A673 (cell line): Measurements from ENCODE around the gene MEN1. TPM values are rescaled to one million over a fixed set of nuclear protein-coding genes. Genes with fewer than 3 reads are reported as not detected.

Experiments
- BruUV-seq: library from RNA; stranded (reverse); fragments of 400-500 nt; replicated peaks from 2 replicates; lab custom pipeline; 2021; lab: Mats Ljungman, UMichigan
- CTCF ChIA-PET: fragments of 300-600 bp; sonication (Branson Sonifier 250); formaldehyde crosslinking; loops from one replicate; lab custom pipeline; 2022; ENCODE audit warnings: antibody characterized with exemption; lab: Charles Lee
- POLR2A ChIA-PET: fragments of 300-600 bp; sonication (Branson Sonifier 250); formaldehyde crosslinking; loops from one replicate; lab custom pipeline; 2022; ENCODE audit warnings: antibody characterized with exemption; ENCODE audit not compliant: low non-redundant PET; lab: Charles Lee
- DNase-seq: peaks from one replicate; pipeline ENCODE4 v3.0.0-alpha.2; 2015; ENCODE audit warnings: low spot score
- H3K27ac ChIP-seq: fragments of 200-600 bp; sonication (generic); 2 replicates; pipeline ENCODE4 v1.5.1; 2016; ENCODE audit warnings: mixed run types, low read depth, mild to moderate bottlenecking, mixed read lengths, antibody characterized with exemption, low read length; ENCODE audit not compliant: poor library complexity, severe bottlenecking
- H3K27me3 ChIP-seq: fragments of 200-600 bp; sonication (generic); replicated peaks from 2 replicates; pipeline ENCODE4 v1.6.1; 2017; ENCODE audit warnings: mixed run types, low read depth, mild to moderate bottlenecking, mixed read lengths, antibody characterized with exemption, low read length; ENCODE audit not compliant: insufficient read depth, poor library complexity
- H3K36me3 ChIP-seq: fragments of 200-600 bp; sonication (generic); 2 replicates; pipeline ENCODE4 v1.6.1; 2016; ENCODE audit warnings: mixed run types, mild to moderate bottlenecking, mixed read lengths, antibody characterized with exemption, low read length; ENCODE audit not compliant: insufficient read depth, poor library complexity, severe bottlenecking
- H3K4me1 ChIP-seq: fragments of 200-600 bp; sonication (generic); 2 replicates; pipeline ENCODE4 v1.6.1; 2017; ENCODE audit warnings: mixed run types, mild to moderate bottlenecking, mixed read lengths, antibody characterized with exemption, low read length; ENCODE audit not compliant: insufficient read depth, poor library complexity, severe bottlenecking
- H3K4me3 ChIP-seq: fragments of 200-600 bp; sonication (generic); 2 replicates; pipeline ENCODE4 v1.5.1; 2016; ENCODE audit warnings: low read depth, mixed run types, mild to moderate bottlenecking, mixed read lengths, low read length; ENCODE audit not compliant: poor library complexity, severe bottlenecking
- H3K9me3 ChIP-seq: fragments of 200-600 bp; sonication (generic); 2 replicates; pipeline ENCODE4 v1.6.1; 2016; ENCODE audit warnings: mixed run types, low read depth, mild to moderate bottlenecking, mixed read lengths, antibody characterized with exemption, low read length; ENCODE audit not compliant: poor library complexity, severe bottlenecking
- CTCF ChIP-seq: fragments of 300-800, 200-600 bp; sonication (generic); conservative IDR thresholded peaks from 2 replicates; pipeline ENCODE4 v1.5.1; 2017; ENCODE audit warnings: low read depth, mild to moderate bottlenecking, antibody characterized with exemption, low read length, moderate library complexity, mixed read lengths
- EZH2 ChIP-seq: fragments of 200-600 bp; sonication (generic); IDR thresholded peaks from 2 replicates; pipeline ENCODE4 v1.6.1; 2017; ENCODE audit warnings: borderline replicate concordance, low read depth, mild to moderate bottlenecking, mixed read lengths, antibody characterized with exemption, low read length; ENCODE audit not compliant: poor library complexity, severe bottlenecking
- intact Hi-C: fragments of 100-400 bp; cut with micrococcal nuclease; formaldehyde crosslinking; loops from one replicate; pipeline ENCODE4 v1.10.0; 2022; ENCODE audit not compliant: unreplicated experiment
- total RNA-seq: library from RNA; stranded (reverse); gene quantifications from 2 replicates; pipeline ENCODE4 v1.2.3, GENCODE V29; 2021

The MEN1 gene
- total RNA-seq, 1 experiment from 2014 or later = 45.7 TPM

GRCh38 chr11:64764753-64765152 lies 45.6 kb downstream of the MEN1 start:
- peak overlapping the region; percentile 60 for H3K27ac ChIP-seq
- H3K4me3 ChIP-seq = no peak overlapping the region
- no peaks in the 10 kb centered on the region for H3K27me3 ChIP-seq
- H3K4me1 ChIP-seq = peaks cover 37% of the 10 kb centered on the region
- TF ChIP-seq EZH2 (no peak), CTCF (no peak)
- no peaks in the 10 kb centered on the region for H3K9me3 ChIP-seq
- DNase-seq = no peak
- peaks cover 74% of the 10 kb centered on the region for H3K36me3 ChIP-seq
- ChIA-PET POLR2A (no interaction called here), CTCF (interaction anchor here (0.5 to 0.6 kb wide), 2 partner anchors 941 to 1065 kb away, joined by 3 to 4 read pairs; no protein-coding TSS in a partner anchor)
- TSS peak; percentile 59 for BruUV-seq
- intact Hi-C loops = no loop called here

- no peak overlapping the region for H3K4me3 ChIP-seq
- peak overlapping the region; percentile 60 for H3K27ac ChIP-seq
These were observed 46.2 kb downstream of the MEN1 start for GRCh38 chr11:64764040-64764611.

GRCh38 chr11:64763526-64764039 lies 46.8 kb downstream of the MEN1 start:
- BruUV-seq = no TSS peak
- H3K4me3 ChIP-seq = no peak overlapping the region
- peak overlapping the region; percentile 60 for H3K27ac ChIP-seq
- H3K36me3 ChIP-seq = peaks cover 62% of the 10 kb centered on the region
- CTCF ChIA-PET = no interaction called here
- no peak for DNase-seq
- POLR2A ChIA-PET = interaction anchor here (0.6 kb wide), 1 partner anchor 520 kb away, joined by 5 read pairs; no protein-coding TSS in a partner anchor
- H3K27me3 ChIP-seq = no peaks in the 10 kb centered on the region
- intact Hi-C loops = no loop called here
- TF ChIP-seq CTCF (no peak), EZH2 (no peak)
- H3K4me1 ChIP-seq = peaks cover 37% of the 10 kb centered on the region
- H3K9me3 ChIP-seq = no peaks in the 10 kb centered on the region

More at GRCh38 chr11:64764040-64764611, 46.2 kb downstream of the MEN1 start:
- ChIA-PET POLR2A (interaction anchor here (0.6 kb wide), 1 partner anchor 521 kb away, joined by 5 read pairs; no protein-coding TSS in a partner anchor), CTCF (interaction anchor here (0.5 kb wide), 1 partner anchor 942 kb away, joined by 3 read pairs; no protein-coding TSS in a partner anchor)
- peaks cover 68% of the 10 kb centered on the region for H3K36me3 ChIP-seq
- H3K27me3 ChIP-seq = no peaks in the 10 kb centered on the region
- intact Hi-C loops = no loop called here
- no TSS peak for BruUV-seq
- no peaks in the 10 kb centered on the region for H3K9me3 ChIP-seq
- TF ChIP-seq CTCF (no peak), EZH2 (no peak)
- peaks cover 37% of the 10 kb centered on the region for H3K4me1 ChIP-seq
- DNase-seq = no peak
